Measurements from ENCODE around the gene GPR6. TPM values are rescaled to one million over a fixed set of nuclear protein-coding genes. Genes with fewer than 3 reads are reported as not detected.
A peak's percentile ranks its signal among the peaks of the same experiment; 100 is the strongest.

Gene GPR6, protein sequence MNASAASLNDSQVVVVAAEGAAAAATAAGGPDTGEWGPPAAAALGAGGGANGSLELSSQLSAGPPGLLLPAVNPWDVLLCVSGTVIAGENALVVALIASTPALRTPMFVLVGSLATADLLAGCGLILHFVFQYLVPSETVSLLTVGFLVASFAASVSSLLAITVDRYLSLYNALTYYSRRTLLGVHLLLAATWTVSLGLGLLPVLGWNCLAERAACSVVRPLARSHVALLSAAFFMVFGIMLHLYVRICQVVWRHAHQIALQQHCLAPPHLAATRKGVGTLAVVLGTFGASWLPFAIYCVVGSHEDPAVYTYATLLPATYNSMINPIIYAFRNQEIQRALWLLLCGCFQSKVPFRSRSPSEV
- polyA plus RNA-seq (2013, experiment 1 of 2): not detected
- polyA plus RNA-seq (2013, experiment 2 of 2): not detected

DNA sequence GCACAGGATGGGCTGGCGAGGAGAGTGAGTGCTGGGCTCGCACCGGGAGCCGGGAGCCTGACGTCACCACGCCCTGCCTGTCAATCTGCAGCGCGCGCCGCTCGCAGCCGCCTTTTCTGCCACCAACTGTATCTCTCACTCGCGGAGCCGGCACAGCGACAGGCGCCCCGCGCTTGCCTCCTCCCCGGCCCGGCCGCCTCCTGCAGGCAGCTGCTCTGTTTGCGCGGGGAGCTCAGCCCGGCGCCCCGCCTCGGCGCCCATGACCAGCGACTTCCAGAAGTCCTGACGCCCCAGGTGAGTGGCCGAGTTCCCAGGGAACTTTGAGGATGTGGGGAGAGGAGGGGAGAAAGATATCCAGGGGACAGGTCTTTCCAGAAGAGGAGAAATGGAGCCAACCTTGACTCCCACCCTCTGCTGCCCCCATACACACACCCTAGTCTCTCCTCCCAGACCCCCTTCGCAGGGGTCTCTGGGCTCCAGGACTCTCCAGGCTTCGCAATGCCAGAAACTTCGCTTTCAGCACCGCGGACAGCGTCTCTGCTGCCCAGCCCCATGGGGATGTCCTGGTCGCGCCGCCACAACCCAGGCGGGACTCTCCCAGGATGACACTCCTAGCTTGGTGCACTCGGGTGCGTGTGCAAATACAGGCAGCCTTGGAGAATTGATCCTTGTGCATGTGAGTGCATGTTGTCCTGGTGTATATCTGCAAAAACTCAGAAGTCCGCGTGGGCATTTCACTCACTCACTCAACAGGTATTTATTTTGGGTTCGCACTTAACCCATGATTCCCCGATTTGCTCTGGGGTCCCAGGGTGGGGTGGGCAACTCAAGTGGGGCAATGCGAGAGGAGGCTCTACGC lies at the start of gene GPR6:
GPR6 (plus strand) TSS at position 138 of the 859 bp plus-strand sequence. CDS start 802 bp downstream, outside the sequence.
- WGBS, 2 experiments (ENCODE audit: insufficient coverage in 2 of 2): 0% methylated on average over 17 to 44 of the region's 50 CpGs
- Histone ChIP-seq H3K4me1 (ENCODE audit: control insufficient read depth, insufficient read depth, low read length, poor library complexity, severe bottlenecking) (peaks cover 5% of the 10 kb centered on the region), H3K4me3 (ENCODE audit: extremely low read depth, insufficient read depth, low read length, poor library complexity, severe bottlenecking) (peak within 1 kb of the TSS; percentile 25), H3K27ac (ENCODE audit: low read depth, low read length, severe bottlenecking) (no peak within 1 kb of the TSS), H3K9me3 (ENCODE audit: control insufficient read depth, low read length) (no peaks in the 10 kb centered on the region), H3K36me3 (ENCODE audit: control insufficient read depth, insufficient read depth, low read length) (no peaks in the 10 kb centered on the region)

DNA sequence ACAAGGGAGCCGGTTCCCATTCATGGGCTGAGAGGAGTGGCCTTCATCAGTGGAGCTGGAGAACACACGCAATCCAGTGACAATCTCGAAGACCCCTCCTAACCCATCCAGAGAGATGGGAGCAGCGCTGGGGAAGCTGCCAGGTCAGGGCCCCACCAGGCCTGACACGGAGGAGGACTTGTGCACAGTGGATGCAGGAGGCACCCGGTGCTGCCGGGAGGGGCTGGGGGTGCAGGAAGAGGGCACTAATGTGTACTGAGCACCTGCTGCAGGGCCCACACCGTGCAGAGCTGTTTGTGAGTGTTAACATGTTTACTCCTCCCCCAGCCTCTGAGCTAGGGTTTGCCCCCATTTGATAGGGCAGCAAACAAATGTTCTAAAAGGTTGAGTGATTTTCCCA lies 43.8 kb upstream of the GPR6 start:
- Histone ChIP-seq H3K27ac (ENCODE audit: low read depth, low read length, severe bottlenecking) (no peak overlapping the region), H3K9me3 (ENCODE audit: control insufficient read depth, low read length) (no peaks in the 10 kb centered on the region), H3K36me3 (ENCODE audit: control insufficient read depth, insufficient read depth, low read length) (no peaks in the 10 kb centered on the region), H3K4me3 (ENCODE audit: extremely low read depth, insufficient read depth, low read length, poor library complexity, severe bottlenecking) (no peak overlapping the region), H3K4me1 (ENCODE audit: control insufficient read depth, insufficient read depth, low read length, poor library complexity, severe bottlenecking) (no peaks in the 10 kb centered on the region)
- WGBS, 2 experiments (ENCODE audit: insufficient coverage in 2 of 2): 89 to 90% methylated on average over 3 to 5 of the region's 8 CpGs

DNA sequence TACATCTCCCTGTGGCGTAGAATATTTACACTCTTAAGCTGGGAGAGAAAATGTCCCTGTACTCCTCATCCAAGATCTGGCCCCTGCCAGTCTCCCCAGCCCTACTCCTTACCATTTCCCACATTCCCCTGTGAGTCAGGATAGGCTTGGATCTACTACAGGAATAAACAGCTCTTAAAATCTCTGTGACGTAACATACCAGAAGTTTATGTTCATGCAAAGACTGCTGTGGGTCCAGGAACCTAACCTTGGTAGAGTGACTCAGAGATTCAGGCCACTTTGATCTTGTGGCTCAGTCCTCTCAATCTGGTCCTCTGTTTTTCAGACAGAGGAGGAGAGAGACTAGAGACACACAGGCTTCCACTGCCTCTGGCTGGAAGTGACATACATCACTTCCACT lies 38.5 kb upstream of the GPR6 start:
- Histone ChIP-seq H3K4me3 (ENCODE audit: extremely low read depth, insufficient read depth, low read length, poor library complexity, severe bottlenecking) (no peak overlapping the region), H3K4me1 (ENCODE audit: control insufficient read depth, insufficient read depth, low read length, poor library complexity, severe bottlenecking) (peaks cover 2% of the 10 kb centered on the region), H3K36me3 (ENCODE audit: control insufficient read depth, insufficient read depth, low read length) (no peaks in the 10 kb centered on the region), H3K27ac (ENCODE audit: low read depth, low read length, severe bottlenecking) (no peak overlapping the region), H3K9me3 (ENCODE audit: control insufficient read depth, low read length) (no peaks in the 10 kb centered on the region)
- 82 to 100% methylated on average over 2 of the region's 2 CpGs for WGBS, 2 experiments (ENCODE audit: insufficient coverage in 2 of 2)

DNA sequence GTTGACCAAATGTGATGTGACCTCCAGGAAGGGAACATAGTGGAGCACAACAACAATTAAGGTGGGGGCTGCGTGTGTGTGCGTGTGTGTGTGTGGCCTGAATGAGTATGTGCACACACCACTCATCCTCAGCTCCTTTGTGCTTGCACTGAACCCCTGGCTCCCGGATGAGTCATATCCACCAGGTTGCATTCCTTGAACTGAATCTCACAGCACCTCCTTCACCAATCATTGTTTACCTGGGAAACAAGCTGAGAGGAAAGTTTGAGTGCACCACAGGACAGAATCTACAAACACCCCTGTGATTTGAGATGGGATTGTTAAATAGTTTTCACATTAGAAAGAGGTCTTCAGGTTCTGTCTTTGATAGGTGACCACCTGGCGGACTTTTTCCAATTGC lies 33.7 kb upstream of the GPR6 start:
- H3K4me3 ChIP-seq (ENCODE audit: extremely low read depth, insufficient read depth, low read length, poor library complexity, severe bottlenecking): no peak overlapping the region

DNA sequence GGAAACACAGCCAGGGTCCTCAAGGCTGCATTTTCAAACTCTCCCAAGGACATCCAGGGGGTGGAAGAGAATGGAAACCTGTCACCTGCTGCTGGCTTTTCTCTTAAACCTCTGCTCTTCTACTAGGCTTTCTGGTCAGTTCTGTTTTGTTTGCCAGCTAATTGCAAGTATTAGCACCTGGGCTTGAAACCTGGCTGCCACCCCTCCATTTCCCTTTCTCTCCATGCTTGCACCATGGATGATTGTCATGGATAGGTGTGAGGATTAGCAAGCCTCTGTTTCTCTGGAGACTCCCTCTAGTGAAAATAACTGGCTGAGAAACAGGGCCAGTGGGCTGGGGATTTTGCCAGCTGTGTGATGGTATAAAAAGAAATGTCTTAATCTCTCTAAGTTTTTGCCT lies 33.0 kb upstream of the GPR6 start:
- no peaks in the 10 kb centered on the region for H3K36me3 ChIP-seq (ENCODE audit: control insufficient read depth, insufficient read depth, low read length)
- no peak overlapping the region for H3K4me3 ChIP-seq (ENCODE audit: extremely low read depth, insufficient read depth, low read length, poor library complexity, severe bottlenecking)
- no peaks in the 10 kb centered on the region for H3K9me3 ChIP-seq (ENCODE audit: control insufficient read depth, low read length)
- H3K4me1 ChIP-seq (ENCODE audit: control insufficient read depth, insufficient read depth, low read length, poor library complexity, severe bottlenecking): peaks cover 4% of the 10 kb centered on the region
- H3K27ac ChIP-seq (ENCODE audit: low read depth, low read length, severe bottlenecking): no peak overlapping the region

More for the DNA sequence above, 33.7 kb upstream of the GPR6 start:
- H3K27ac ChIP-seq (ENCODE audit: low read depth, low read length, severe bottlenecking): no peak overlapping the region
- no peaks in the 10 kb centered on the region for H3K9me3 ChIP-seq (ENCODE audit: control insufficient read depth, low read length)
- H3K36me3 ChIP-seq (ENCODE audit: control insufficient read depth, insufficient read depth, low read length): no peaks in the 10 kb centered on the region
- WGBS, 2 experiments (ENCODE audit: insufficient coverage in 2 of 2): 55 to 69% methylated on average over 2 of the region's 4 CpGs
- H3K4me1 ChIP-seq (ENCODE audit: control insufficient read depth, insufficient read depth, low read length, poor library complexity, severe bottlenecking): peaks cover 4% of the 10 kb centered on the region

DNA sequence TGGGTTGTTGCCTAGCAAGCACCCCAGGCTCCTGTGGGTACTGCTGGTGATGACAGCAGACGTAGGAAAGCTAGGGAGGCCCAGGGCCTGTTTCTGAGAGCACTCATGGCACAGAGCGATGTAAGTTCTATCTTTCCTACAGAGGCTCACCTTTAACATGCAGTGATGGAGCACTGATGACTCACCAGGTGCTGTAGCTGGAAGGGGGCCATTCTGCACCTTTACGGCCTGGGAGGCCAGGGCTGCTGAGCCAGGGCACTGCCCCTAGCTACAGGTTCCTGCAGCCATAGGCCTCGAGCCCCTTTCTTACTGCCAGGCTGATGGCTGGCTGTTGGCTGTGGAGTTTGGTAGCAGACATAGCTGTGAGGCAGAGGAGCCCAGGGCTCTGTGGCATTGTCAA lies 31.1 kb upstream of the GPR6 start:
- H3K9me3 ChIP-seq (ENCODE audit: control insufficient read depth, low read length): no peaks in the 10 kb centered on the region
- H3K36me3 ChIP-seq (ENCODE audit: control insufficient read depth, insufficient read depth, low read length): no peaks in the 10 kb centered on the region
- H3K4me1 ChIP-seq (ENCODE audit: control insufficient read depth, insufficient read depth, low read length, poor library complexity, severe bottlenecking): peaks cover 4% of the 10 kb centered on the region
- 88 to 93% methylated on average over 2 to 3 of the region's 4 CpGs for WGBS, 2 experiments (ENCODE audit: insufficient coverage in 2 of 2)
- no peak overlapping the region for H3K4me3 ChIP-seq (ENCODE audit: extremely low read depth, insufficient read depth, low read length, poor library complexity, severe bottlenecking)
- no peak overlapping the region for H3K27ac ChIP-seq (ENCODE audit: low read depth, low read length, severe bottlenecking)

DNA sequence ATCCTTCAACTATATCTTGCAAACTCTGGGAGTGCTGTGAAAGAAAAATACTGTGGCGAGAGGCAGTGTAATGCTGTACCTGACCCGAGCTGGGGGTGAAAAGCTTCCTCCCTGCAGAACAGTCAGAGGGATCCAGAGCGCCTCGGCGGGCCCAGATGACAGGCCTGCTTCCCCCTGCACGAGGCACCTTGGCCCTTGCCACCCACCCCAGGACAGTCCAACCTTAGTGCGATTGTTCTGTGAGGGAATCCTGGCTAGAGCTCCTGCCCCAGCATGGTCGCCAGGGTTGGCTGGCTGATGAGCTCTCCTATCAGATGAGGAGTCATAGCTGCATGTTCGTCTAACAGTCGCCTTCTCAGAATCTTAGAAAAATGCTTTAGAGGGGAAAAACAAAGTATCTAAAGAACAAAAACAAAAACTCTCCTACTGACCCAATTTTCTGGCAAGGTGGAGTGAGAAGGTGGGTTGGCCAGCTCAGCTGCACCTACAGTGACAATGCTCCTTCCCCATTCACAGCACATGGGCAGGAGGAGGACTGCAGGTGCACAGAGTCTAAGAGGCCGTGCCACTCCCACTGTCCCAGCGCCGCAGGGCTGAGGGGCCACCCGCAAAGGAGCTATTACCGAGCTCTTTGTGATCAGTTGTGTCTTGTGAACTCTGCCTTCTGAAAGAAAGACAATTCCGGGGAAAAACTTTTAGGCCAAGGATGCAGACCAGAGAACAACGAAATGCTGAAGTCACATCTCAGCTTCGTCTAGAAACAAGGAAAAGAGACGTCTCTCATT lies 28.6 kb upstream of the GPR6 start:
- WGBS, 2 experiments (ENCODE audit: insufficient coverage in 2 of 2): 84 to 86% methylated on average over 12 to 14 of the region's 19 CpGs
- Histone ChIP-seq H3K4me1 (ENCODE audit: control insufficient read depth, insufficient read depth, low read length, poor library complexity, severe bottlenecking) (peaks cover 3% of the 10 kb centered on the region), H3K36me3 (ENCODE audit: control insufficient read depth, insufficient read depth, low read length) (no peaks in the 10 kb centered on the region), H3K4me3 (ENCODE audit: extremely low read depth, insufficient read depth, low read length, poor library complexity, severe bottlenecking) (no peak overlapping the region), H3K9me3 (ENCODE audit: control insufficient read depth, low read length) (no peaks in the 10 kb centered on the region), H3K27ac (ENCODE audit: low read depth, low read length, severe bottlenecking) (no peak overlapping the region)

DNA sequence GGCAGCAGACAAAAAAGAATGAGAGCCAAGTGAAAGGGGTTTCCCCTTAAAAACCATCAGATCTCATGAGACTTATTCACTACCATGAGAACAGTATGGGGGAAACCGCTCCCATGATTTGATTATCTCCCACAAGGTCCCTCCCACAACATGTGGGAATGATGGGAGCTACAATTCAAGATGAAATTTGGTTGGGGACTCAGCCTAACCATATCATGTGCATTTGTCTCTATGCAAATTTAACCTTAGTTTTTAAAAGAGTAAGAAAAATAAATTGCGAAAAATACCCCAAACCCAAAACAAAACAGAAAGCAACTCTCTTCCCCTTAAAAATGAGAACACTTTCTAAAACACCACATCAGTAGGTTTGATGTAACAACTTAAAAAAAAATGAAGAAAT lies 22.6 kb upstream of the GPR6 start:
- no peaks in the 10 kb centered on the region for H3K36me3 ChIP-seq (ENCODE audit: control insufficient read depth, insufficient read depth, low read length)
- no peaks in the 10 kb centered on the region for H3K9me3 ChIP-seq (ENCODE audit: control insufficient read depth, low read length)
- H3K27ac ChIP-seq (ENCODE audit: low read depth, low read length, severe bottlenecking): no peak overlapping the region
- no peak overlapping the region for H3K4me3 ChIP-seq (ENCODE audit: extremely low read depth, insufficient read depth, low read length, poor library complexity, severe bottlenecking)
- H3K4me1 ChIP-seq (ENCODE audit: control insufficient read depth, insufficient read depth, low read length, poor library complexity, severe bottlenecking): no peaks in the 10 kb centered on the region
- WGBS, 2 experiments (ENCODE audit: insufficient coverage in 2 of 2): 100% methylated on average over 1 of the region's 2 CpGs; no CpG with 5 or more reads in 1 of the 2 experiments

DNA sequence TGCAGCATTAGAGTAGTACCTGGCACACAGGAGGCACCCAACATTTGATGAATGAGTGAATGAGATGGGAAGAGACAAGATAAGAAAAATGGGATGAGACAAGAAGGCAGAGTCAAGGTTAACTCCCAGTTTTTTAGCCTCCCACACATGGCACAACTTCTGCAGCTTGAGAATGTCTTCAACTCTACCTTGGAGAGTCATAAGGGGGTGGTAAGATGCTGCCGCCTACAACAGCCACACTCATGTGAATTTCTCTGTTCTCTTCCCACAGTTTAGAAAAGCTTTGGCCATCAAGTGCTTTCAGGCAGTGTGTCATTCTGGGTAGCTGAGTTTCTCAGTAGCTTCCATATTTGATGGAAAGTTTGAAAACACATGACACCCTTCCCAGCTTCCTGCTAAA lies 19.5 kb upstream of the GPR6 start:
- Histone ChIP-seq H3K4me1 (ENCODE audit: control insufficient read depth, insufficient read depth, low read length, poor library complexity, severe bottlenecking) (no peaks in the 10 kb centered on the region), H3K4me3 (ENCODE audit: extremely low read depth, insufficient read depth, low read length, poor library complexity, severe bottlenecking) (no peak overlapping the region), H3K27ac (ENCODE audit: low read depth, low read length, severe bottlenecking) (no peak overlapping the region), H3K9me3 (ENCODE audit: control insufficient read depth, low read length) (no peaks in the 10 kb centered on the region), H3K36me3 (ENCODE audit: control insufficient read depth, insufficient read depth, low read length) (no peaks in the 10 kb centered on the region)
- no CpG with 5 or more reads among the region's 1 CpG for WGBS, 2 experiments (ENCODE audit: insufficient coverage in 2 of 2)

DNA sequence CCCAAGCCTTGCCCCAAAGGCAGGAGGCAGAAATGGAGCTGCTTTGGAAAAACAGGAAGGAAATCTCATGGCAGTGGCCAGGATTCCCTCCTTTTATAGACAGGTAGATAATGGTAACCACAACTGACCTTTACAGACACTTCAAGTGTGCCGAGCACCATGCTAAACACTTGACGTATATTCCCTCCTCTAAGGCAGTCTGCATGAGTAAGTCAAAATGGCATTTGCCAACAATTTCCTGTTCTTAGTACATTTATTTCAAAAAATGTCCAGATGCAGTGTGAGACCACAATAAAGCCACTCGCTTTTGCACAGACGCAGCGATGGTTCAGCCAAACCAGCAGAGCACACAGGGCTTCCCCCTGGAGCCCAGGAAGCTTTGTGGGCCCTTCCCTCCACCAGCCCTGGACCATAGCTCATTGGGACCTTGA lies 16.5 kb upstream of the GPR6 start:
- Histone ChIP-seq H3K4me3 (ENCODE audit: extremely low read depth, insufficient read depth, low read length, poor library complexity, severe bottlenecking) (no peak overlapping the region), H3K9me3 (ENCODE audit: control insufficient read depth, low read length) (no peaks in the 10 kb centered on the region), H3K36me3 (ENCODE audit: control insufficient read depth, insufficient read depth, low read length) (no peaks in the 10 kb centered on the region), H3K4me1 (ENCODE audit: control insufficient read depth, insufficient read depth, low read length, poor library complexity, severe bottlenecking) (no peaks in the 10 kb centered on the region), H3K27ac (ENCODE audit: low read depth, low read length, severe bottlenecking) (no peak overlapping the region)
- 92 to 93% methylated on average over 3 to 5 of the region's 5 CpGs for WGBS, 2 experiments (ENCODE audit: insufficient coverage in 2 of 2)
